Measurements from ENCODE around the gene TMEM72.

The TMEM72 gene

DNA sequence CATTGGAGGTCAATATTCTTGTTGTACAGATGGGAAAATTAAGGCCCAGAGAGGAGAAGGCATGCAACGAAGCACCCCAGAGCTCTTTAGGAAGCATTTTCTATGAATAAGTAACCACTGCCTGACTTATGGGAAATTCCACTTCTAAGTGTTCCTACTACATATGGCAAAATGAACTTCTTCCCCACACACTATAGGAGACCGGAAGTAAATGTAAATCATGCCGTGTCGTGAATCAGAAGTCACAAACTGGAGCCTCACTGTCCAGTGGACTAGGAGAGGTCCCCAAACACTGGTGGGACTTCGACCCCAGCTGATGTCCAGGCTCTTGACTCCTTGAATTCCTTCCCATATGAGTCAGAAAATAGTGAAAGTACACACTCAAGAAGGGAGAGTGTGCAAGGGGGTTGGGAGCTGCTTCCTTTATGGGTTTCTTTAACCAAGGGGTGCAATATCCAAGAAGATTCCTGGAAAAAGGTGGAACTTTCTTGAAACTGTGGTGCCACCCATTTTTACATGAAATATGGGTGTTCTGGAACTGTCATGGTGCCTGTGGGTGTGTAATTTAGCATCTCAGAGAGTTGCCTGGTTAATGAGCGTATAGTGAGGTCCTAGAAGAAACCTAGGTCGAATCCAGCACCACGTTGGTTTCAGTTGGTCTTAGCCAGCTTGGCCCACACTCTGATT is 55.1 kb downstream of the TMEM72 start:
- H3K27me3 ChIP-seq = no peaks in the 10 kb centered on the region

DNA sequence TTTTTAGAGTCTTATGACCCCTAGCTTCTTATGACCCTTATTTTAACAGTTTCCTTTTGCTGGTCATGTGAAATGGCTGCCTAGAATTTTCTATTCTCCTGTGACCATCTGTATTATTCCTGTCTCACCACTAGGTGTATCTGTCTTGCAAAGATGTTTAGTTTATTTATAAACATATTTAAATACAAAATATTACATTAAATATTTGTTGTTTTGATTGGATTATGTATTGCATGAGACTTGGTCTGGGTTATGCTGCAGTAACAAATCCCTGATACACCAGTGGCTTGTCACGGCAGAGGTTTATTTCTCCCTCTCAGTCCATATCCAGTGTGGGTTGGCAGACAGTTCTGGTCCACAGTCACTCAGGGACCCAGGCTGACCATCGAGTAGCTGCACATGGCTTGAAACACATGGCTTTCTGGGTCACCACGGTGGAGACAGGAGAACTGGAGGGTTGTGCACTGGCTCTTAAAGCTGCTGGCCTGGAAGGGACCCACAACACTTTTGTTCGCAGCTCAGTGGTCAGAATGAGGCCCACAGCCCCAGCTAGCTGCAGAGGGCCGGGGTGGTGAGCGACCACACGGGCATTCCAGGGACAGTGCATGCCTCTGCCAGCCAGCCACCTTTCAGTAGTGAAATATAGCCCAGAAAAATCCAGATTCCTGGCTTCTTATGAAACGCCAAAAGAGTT is 55.8 kb downstream of the TMEM72 start:
- Histone ChIP-seq H3K4me1 (ENCODE audit: control insufficient read depth in 1 of 2, insufficient read depth in 1 of 2, low read depth in 1 of 2, low read length in 1 of 2) (peaks cover 34 to 46% of the 10 kb centered on the region in 2 experiments), H3K36me3 (no peaks in the 10 kb centered on the region), H3K27ac (peak overlapping the region; percentile 58), H3K9me3 (no peaks in the 10 kb centered on the region), H3K4me3 (ENCODE audit: low read depth in 1 of 2, low read length in 1 of 2) (no peak overlapping the region), H3K27me3 (no peaks in the 10 kb centered on the region)
- TF ChIP-seq, protein P1, sequence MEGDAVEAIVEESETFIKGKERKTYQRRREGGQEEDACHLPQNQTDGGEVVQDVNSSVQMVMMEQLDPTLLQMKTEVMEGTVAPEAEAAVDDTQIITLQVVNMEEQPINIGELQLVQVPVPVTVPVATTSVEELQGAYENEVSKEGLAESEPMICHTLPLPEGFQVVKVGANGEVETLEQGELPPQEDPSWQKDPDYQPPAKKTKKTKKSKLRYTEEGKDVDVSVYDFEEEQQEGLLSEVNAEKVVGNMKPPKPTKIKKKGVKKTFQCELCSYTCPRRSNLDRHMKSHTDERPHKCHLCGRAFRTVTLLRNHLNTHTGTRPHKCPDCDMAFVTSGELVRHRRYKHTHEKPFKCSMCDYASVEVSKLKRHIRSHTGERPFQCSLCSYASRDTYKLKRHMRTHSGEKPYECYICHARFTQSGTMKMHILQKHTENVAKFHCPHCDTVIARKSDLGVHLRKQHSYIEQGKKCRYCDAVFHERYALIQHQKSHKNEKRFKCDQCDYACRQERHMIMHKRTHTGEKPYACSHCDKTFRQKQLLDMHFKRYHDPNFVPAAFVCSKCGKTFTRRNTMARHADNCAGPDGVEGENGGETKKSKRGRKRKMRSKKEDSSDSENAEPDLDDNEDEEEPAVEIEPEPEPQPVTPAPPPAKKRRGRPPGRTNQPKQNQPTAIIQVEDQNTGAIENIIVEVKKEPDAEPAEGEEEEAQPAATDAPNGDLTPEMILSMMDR (IDR thresholded peaks at IDR 0.05) = no peak

More for the DNA sequence above, 55.1 kb downstream of the TMEM72 start:
- Histone ChIP-seq H3K4me1 (ENCODE audit: control insufficient read depth in 1 of 2, insufficient read depth in 1 of 2, low read depth in 1 of 2, low read length in 1 of 2) (peaks cover 36 to 43% of the 10 kb centered on the region in 2 experiments), H3K27ac (peak overlapping the region; percentile 25), H3K9me3 (no peaks in the 10 kb centered on the region), H3K36me3 (no peaks in the 10 kb centered on the region), H3K4me3 (ENCODE audit: low read depth in 1 of 2, low read length in 1 of 2) (no peak overlapping the region)
- TF ChIP-seq, protein P1 (IDR thresholded peaks at IDR 0.05) = no peak

DNA sequence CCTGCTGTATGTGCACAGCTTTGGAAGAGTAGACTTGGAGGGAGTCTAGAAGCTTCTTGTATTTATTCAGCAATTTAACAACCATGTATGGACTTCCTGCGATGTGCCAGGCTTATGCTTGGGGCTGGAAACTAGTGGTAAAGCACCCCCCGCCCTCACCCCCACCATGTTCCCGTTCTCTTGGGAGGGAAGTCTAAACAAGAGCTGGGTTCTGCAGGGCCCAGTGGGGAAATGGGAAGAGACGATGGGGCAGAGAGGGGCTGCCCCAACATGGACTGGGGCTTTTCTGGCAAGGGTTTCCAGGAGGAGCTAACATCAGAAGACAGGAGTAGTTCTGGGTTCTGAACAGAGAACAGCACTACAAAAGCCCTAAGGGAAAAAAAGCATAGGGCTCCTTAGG is 56.5 kb downstream of the TMEM72 start:
- Histone ChIP-seq H3K27ac (peak overlapping the region; percentile 58), H3K9me3 (no peaks in the 10 kb centered on the region), H3K27me3 (no peaks in the 10 kb centered on the region), H3K4me3 (ENCODE audit: low read depth in 1 of 2, low read length in 1 of 2) (peak overlapping the region in 1 of 2 experiments; percentile 9), H3K4me1 (ENCODE audit: control insufficient read depth in 1 of 2, insufficient read depth in 1 of 2, low read depth in 1 of 2, low read length in 1 of 2) (peaks cover 34 to 46% of the 10 kb centered on the region in 2 experiments), H3K36me3 (no peaks in the 10 kb centered on the region)
- TF ChIP-seq, protein P1 (IDR thresholded peaks at IDR 0.05) = no peak

DNA sequence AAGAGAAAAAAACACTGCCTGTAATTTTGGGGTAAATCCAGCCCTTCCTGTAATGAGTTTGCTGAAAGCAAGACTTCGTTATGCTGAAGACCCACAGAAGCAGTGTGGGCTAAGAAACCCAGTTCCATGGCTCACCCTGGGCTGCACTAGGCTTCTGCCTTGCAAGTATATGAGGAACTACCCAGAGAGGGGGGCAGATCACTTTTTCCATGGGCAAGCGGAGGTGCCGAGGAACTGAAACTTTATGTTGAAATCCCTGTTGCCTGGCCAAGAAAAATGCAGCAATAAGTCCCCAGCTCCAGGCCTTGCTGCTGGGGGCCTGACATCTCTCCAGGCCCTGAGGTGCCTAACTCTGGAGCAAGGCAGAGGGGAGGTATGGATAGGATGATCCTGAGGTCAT is 57.0 kb downstream of the TMEM72 start:
- TF ChIP-seq, protein P1 (IDR thresholded peaks at IDR 0.05) = no peak
- H3K4me1 ChIP-seq (ENCODE audit: control insufficient read depth in 1 of 2, insufficient read depth in 1 of 2, low read depth in 1 of 2, low read length in 1 of 2) = peaks cover 34 to 46% of the 10 kb centered on the region in 2 experiments
- H3K27ac ChIP-seq = peak overlapping the region; percentile 58

DNA sequence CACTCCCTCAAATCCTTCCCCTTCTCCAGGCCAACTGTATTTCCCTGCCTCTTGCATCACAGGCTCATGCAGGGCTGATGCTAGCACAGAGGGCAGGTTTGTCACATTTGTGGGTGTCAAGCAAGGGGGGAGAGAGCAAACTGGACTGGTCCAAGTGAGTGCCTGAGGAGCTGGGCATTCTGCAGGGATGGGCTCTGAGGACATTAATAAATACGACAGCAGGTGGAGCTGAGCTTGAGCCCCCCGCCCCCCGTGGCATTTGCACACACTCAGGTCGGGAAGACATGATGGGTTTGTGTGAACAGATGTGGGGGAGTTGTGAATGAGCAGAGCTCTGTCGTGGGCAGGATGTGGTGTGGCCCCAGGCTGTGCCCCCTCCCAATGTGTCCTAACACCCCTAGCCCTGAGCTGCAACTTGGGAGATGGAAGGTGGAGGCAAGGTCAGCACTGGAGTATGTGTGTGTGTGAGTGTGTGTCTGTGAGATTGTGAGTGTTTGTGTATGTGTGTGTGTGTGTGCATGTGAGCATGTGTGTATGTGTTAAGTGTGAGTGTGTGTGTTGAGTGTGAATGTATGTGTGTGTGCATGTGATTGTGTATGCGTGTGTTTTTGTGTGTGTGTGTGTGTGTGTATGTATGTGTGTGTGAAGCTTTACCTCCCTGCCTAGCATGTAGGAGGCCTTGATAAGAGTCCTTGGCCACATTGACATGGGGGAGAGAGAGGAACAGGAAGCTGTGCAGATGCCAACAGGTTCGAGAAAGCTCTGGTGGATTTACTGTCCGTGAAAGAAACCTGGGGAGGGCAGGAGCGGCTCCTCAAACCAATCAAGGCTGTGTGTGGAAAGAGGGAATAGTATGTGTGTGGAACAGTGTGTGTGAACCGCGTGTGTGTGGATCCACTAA is 57.6 kb downstream of the TMEM72 start:
- TF ChIP-seq, protein P1 (IDR thresholded peaks at IDR 0.05) = no peak
- Histone ChIP-seq H3K4me1 (ENCODE audit: control insufficient read depth in 1 of 2, insufficient read depth in 1 of 2, low read depth in 1 of 2, low read length in 1 of 2) (peaks cover 38 to 50% of the 10 kb centered on the region in 2 experiments), H3K27ac (peak overlapping the region; percentile 58), H3K9me3 (no peaks in the 10 kb centered on the region), H3K27me3 (no peaks in the 10 kb centered on the region), H3K36me3 (no peaks in the 10 kb centered on the region), H3K4me3 (ENCODE audit: low read depth in 1 of 2, low read length in 1 of 2) (peak overlapping the region; percentile 9 to 16)

More for the DNA sequence above, 57.0 kb downstream of the TMEM72 start:
- H3K36me3 ChIP-seq = no peaks in the 10 kb centered on the region
- H3K27me3 ChIP-seq = no peaks in the 10 kb centered on the region
- no peaks in the 10 kb centered on the region for H3K9me3 ChIP-seq
- H3K4me3 ChIP-seq (ENCODE audit: low read depth in 1 of 2, low read length in 1 of 2) = peak overlapping the region; percentile 9 to 16
